ENCODE results near the gene TCN1.
"Not testable (repeated sequence)": the region's sequence is repeated elsewhere in the genome, so short reads cannot be mapped to it uniquely, and the experiment has no call there.

TCN1 gene

DNA sequence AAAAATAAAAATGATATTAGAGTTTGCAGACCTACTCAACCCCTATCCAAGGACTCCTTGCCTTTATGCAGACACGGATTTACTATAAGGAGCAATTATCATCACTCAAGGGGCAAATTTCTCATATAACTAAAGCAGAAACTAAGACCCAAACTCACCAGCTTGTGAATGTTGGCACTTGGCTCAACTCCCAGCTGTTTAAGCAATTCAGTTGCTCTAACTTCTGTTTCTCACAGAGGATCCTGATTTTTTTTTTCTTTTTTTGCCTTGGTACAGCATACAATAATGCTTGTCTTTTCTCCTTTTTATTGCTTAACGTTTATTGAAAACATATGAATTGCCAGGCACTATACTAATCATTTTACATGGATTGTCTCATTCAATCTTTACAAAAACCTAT lies 11.4 kb downstream of the TCN1 start:
- no peak for DNase-seq

GRCh38 chr11:59851416-59851815 lies 14.9 kb downstream of the TCN1 start:
- not testable (repeated sequence) for DNase-seq

- DNase-seq = not testable (repeated sequence)
Observed at GRCh38 chr11:59849551-59849950, 16.7 kb downstream of the TCN1 start.

- DNase-seq = no peak
Observed at GRCh38 chr11:59849129-59849528, 17.2 kb downstream of the TCN1 start.

- not testable (repeated sequence) for DNase-seq
Observed at GRCh38 chr11:59848439-59848838, 17.8 kb downstream of the TCN1 start.

- DNase-seq = no peak
Observed at GRCh38 chr11:59847626-59848025, 18.7 kb downstream of the TCN1 start.

DNA sequence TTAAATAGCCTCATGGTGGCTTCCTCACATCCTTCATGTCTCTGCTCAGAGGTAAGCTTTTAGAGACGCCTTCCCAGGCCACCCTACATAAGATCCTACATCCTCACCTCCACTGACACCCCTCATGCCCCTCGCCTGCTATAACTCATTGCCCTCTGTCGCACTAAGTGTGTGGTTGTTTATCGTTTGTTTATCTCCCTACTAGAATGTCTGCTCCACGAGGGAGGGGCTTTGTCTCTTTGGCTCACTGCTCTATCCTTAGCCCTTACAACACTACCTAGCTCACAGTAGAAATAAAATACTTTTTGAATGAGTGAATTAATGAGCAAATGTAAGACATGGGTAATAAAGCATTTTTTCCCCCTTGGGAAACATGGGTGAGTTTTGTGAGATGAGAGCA lies 19.7 kb downstream of the TCN1 start:
- no peak for DNase-seq

DNA sequence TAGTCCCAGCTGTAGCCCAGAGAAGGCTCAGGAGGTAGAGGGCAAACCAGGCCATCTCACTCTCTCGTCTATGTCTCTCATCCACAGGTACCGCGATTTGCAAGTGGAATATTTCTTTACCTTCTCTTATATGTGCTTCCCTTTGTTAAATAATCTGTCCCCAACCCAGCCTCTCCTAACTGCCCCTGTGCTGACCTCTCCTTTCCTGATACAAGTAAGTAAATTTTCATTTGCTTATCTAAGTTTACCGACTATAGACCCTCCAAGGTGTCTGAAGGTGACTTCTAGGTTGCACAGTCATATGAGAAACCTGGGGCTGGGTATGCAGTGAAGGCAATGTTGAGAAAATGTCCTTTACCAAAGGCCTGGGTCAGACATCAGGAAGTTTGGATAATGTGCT lies 20.9 kb downstream of the TCN1 start, which contains the start of gene CBLIF:
TSS of gene CBLIF (minus strand) at position 101 of the 400 bp plus-strand sequence. CDS start at position 55, 46 bp downstream.
- no peak for DNase-seq

GRCh38 chr11:59842316-59842715 lies 24.0 kb downstream of the TCN1 start:
- DNase-seq = no peak

- DNase-seq = no peak
Observed at GRCh38 chr11:59841514-59841913, 24.8 kb downstream of the TCN1 start.

DNA sequence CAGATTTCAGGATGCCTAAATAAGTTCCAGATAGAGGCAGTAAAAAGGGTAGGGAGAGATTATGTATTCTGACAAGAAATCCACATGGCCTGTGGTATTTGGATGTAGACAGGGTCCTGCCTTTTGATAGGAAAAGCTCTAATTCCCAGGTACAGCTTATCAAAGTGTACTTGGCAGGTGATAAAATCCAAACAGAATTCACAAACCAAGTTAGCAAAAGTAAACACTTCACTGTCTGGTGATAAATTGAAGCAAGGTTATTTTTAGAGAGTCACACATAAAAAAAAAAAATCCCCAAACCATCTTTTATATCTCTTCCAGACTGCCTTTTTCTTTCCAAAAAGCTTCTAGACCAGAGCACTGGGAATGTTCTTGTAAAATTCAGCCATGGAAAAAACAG lies 26.7 kb downstream of the TCN1 start:
- DNase-seq = no peak

GRCh38 chr11:59833602-59834001 lies 32.7 kb downstream of the TCN1 start:
- no peak for DNase-seq

DNA sequence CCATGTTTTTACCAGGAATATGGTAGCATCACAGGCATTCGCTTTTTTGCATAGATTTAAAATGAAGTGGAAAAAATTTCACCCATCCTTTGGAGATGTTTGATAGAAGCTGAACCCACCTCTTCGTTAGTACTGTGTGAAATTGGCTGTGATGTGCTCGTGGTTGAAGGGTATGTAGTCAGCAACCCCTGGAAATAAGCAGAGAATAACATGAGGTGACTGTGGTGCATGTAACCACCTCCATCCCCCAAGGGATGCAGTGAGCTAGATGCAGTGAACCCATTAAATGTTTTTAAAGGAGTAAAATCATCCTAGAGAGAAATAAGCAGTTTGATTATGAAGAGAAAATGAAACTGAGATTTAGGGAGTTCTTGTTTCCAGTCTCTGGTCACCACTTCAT lies 36.9 kb downstream of the TCN1 start:
- no peak for DNase-seq

GRCh38 chr11:59822989-59823566 lies 43.2 kb downstream of the TCN1 start:
- DNase-seq = peak in 1 of 2 experiments; percentile 21

GRCh38 chr11:59818572-59818971 lies 47.7 kb downstream of the TCN1 start:
- no peak for DNase-seq

- not testable (repeated sequence) for DNase-seq
Observed at GRCh38 chr11:59816434-59816833, 49.9 kb downstream of the TCN1 start.

GRCh38 chr11:59815754-59816153 lies 50.5 kb downstream of the TCN1 start:
- no peak for DNase-seq

- DNase-seq = no peak
Observed at GRCh38 chr11:59814021-59814420, 52.3 kb downstream of the TCN1 start.

- DNase-seq = no peak
Observed at GRCh38 chr11:59813364-59813763, 52.9 kb downstream of the TCN1 start.

DNA sequence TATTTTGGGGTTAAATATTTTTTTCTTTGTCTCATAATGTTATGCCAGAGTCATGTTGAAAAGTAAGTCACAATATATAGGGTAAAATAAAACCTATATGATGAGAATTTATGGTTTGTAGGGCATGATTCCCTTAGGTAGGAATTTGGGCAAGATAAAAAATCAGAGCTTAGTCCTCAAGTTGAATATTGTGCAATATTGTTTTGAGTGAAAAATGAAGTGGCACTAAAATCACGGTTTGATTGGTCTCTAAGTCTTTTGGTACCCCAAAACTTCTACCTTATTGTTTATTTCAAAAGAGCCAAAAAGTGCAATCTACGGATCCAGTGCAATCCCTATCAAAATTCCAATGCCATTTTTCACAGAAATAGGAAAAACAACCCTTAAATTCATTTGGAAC lies 54.1 kb downstream of the TCN1 start:
- DNase-seq = no peak

DNA sequence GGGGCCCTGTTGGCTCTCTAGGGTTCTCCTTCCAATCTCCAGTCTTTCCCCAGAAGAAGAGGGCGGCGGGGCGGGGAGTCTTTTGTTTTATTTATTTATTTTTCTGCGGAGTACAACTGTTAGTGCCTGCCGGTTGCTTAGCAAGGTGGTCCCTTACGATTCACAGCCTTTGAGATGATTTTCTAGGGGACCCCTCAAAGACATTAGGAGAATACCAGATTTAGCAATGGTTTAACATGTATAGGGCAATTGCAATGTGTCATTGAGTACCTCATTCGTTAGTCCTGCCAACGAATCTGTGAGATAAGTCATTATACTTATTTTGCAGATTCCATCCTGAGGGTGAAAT lies 55.4 kb downstream of the TCN1 start:
- no peak for DNase-seq

DNA sequence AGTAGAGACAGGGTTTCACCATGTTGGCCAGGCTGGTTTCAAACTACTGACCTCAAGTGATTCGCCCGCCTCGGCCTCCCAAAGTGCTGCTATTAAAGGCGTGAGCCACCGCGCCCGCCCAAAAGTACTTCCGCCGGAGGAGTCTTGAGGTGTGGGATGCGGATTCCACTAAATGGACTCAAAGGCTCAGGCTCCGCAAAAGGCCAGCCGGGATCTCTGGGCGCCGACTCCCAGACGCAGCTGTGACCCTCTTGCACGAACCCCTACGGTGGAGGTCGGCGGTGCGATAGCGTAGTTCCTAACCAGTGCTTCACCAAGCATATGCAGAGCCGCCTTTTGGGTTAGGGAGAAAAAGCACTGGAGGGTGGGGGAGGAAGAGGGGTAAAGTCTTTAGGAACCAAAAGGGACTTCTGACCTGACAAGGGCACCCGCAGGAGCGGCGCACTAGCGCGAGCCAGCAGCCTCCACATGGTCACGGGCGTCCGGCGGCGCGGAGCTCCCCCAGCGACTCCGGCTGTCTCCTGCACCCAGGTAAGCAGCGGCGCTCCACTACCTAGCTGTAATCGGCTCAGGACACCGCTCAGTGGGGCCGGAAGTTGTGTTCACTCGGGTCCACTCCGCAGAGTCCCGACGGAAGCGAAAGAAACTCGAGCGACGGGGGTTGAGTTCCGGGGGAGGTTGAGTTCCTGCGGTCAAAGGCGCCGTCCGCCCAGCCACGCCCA lies 55.9 kb downstream of the TCN1 start, which contains the start of gene MRPL16:
TSS of gene MRPL16 (minus strand) at position 590 of the 722 bp plus-strand sequence. CDS start at position 470, 120 bp downstream.
- peak; percentile 90 to 92 for DNase-seq

- DNase-seq = no peak
Observed at GRCh38 chr11:59807047-59807610, 59.2 kb downstream of the TCN1 start.

GRCh38 chr11:59804061-59804460 lies 62.2 kb downstream of the TCN1 start:
- no peak for DNase-seq
